Activated CD4-positive, alpha-beta T cell treated with anti-CD3 and anti-CD28 coated beads, Interleukin-2, amount 50 U/mL, for 4 hours (primary cell): Measurements from ENCODE around the gene RECK.
"Not testable (repeated sequence)": the region's sequence is repeated elsewhere in the genome, so short reads cannot be mapped to it uniquely, and the experiment has no call there.

Experiments used
- DNase-seq, 2 experiments: peaks; one replicate each; pipeline ENCODE4 v3.0.0-alpha.2; 2020

The RECK gene, protein sequence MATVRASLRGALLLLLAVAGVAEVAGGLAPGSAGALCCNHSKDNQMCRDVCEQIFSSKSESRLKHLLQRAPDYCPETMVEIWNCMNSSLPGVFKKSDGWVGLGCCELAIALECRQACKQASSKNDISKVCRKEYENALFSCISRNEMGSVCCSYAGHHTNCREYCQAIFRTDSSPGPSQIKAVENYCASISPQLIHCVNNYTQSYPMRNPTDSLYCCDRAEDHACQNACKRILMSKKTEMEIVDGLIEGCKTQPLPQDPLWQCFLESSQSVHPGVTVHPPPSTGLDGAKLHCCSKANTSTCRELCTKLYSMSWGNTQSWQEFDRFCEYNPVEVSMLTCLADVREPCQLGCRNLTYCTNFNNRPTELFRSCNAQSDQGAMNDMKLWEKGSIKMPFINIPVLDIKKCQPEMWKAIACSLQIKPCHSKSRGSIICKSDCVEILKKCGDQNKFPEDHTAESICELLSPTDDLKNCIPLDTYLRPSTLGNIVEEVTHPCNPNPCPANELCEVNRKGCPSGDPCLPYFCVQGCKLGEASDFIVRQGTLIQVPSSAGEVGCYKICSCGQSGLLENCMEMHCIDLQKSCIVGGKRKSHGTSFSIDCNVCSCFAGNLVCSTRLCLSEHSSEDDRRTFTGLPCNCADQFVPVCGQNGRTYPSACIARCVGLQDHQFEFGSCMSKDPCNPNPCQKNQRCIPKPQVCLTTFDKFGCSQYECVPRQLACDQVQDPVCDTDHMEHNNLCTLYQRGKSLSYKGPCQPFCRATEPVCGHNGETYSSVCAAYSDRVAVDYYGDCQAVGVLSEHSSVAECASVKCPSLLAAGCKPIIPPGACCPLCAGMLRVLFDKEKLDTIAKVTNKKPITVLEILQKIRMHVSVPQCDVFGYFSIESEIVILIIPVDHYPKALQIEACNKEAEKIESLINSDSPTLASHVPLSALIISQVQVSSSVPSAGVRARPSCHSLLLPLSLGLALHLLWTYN

DNA sequence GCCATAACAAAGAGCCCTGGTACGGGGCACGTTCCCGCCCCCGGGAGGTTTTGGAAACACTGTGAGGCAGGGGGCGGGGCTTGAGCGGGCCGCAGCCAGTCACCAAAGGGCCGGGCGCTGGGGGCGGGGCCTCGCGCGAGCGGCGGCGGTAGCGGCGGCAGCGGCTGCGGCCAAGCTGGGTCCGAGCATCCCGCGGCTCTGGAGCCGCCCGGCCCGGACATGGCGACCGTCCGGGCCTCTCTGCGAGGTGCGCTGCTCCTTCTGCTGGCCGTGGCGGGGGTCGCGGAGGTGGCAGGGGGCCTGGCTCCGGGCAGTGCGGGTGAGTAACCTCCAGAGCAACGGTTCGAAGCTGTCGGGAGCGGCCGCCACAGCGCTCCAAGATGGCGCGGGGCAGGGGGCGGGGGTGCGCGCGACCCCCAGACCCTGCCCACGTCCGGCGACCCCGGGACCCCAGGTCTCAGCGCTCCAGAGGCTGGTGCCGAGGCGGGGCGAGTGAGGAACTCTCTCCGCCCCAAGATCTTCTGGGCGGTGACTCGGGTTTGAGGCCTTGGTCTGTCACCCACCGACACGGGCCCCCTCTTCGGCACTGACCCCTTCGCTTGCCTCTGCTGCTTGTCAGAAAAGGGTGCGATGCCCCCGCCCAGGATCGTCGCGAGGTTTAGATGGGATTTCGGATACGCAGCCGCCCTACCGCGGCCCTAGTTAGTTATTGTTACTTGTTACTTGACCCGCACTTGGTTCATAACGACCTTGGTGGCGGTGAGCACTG is at the start of gene RECK:
TSS of gene RECK (plus strand) at position 134 of the 769 bp plus-strand sequence. CDS start at position 220, 86 bp downstream.
- DNase-seq: peak; percentile 84

DNA sequence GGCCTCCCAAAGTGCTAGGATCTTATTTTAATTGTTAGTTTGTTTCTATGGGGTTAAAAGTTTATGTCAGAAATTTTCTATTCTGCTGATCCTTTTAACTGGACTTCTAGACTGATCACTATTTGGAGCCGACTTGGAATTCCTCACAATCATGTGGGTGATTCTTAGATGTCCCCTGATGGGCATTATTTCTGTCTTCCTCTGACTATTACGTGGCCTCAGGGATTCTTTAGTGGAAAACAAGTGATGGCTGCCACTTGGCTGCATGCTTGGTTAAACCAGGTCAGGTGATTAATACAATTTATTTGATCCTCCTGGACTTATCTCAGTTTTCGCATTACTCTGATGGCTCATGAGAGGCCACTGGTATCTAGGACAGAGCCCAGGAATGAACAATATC is 46.6 kb upstream of the RECK start:
- DNase-seq: no peak

DNA sequence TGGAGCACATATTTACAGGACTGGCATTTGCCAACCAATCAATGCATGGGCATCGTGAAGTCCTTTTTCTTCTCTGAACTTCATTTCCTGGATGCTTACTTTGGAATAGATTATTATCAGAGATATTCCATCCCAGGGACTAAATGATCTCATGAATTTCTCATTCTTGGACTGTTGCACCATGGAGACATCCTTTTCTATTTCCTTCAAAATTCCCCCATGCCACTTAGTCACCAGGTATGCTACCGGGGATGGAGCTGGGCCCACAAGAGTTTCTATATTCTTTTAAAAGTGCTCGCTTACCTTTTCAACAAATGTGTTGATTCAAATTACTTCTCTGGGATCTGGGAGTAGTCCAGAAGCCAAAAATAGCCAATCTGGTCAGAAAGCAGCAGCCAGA is 43.6 kb upstream of the RECK start:
- not testable (repeated sequence) for DNase-seq

DNA sequence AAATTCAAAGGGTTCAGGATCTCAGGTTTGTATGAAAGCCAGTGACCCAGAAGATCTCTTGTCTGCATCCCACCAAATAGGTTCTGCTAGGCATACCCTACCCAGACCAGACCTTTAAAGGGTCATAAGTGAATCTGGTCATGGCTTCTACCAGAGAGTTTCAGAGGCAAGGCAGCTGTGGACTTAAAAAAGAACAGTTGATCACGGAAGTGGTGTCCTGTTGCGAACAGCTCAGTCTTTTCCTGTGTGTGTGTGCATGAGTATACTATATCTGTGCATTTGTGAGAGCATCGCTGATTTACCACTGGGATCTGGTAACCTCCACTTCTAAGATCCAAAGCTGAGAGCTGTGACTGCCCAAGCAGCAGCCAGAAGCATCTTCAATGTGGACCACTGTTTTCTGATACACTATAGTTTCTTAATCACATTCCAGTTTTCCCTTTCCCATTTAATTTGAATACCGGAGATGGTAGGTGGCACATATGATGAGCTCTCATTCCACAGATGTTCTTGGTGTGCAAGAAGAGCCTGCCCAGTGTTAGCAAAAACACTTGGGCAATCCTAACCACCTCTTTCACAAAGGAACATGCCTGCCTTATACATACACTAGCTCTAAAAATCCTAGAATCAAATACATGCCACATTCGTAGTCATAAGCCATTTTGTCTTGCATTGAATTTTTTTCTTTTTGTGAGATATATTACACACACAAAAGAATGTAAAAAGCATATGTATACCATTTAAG is 42.6 kb upstream of the RECK start:
- DNase-seq: no peak

DNA sequence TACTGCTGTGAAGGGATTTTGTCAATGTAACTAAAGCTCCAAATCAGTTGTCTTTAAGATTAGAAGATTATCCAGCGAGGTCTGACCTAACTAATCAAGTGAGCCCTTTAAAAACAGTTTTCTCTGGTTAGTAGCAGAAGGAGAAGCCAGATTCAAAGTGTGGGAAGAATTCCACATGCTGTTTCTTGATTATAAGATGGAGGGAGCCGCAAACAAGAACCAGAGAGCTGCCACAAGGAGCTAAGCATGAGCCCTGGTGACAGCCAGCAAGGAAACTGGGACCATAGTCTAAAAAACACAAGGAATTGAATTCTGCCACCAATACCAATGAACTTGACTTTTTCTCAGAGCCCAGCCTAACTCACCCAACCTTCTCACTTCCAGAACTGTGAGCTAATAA is 41.8 kb upstream of the RECK start:
- no peak for DNase-seq

DNA sequence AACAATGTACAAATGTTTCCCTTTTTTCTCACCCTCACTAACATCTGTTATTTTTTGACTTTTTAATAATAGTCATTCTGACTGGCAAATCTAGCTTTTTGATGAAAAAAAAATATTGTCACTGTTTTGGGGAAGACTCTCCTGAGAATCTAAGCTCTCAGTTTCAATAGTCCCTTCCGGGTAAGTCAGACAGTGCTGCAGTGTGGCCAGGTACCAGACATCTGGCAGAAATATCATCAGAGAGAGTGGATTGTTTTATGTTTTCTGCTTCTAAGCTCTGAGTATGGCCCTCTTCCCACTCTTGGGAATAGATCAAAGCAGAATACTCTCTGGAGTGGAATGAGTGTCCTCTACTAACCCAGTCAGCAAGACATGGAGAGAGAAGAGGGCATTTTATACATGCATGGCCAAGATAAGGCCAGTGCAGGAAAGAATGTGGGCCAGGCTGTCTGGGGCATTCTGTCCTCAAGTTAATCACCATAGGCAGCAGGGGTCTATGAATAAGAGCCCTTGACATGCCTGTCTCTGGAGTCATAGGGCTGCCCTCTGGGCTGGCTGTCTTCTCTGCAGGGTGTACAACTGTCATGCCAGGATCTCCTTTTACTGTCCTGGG is 40.2 kb upstream of the RECK start:
- DNase-seq: no peak

DNA sequence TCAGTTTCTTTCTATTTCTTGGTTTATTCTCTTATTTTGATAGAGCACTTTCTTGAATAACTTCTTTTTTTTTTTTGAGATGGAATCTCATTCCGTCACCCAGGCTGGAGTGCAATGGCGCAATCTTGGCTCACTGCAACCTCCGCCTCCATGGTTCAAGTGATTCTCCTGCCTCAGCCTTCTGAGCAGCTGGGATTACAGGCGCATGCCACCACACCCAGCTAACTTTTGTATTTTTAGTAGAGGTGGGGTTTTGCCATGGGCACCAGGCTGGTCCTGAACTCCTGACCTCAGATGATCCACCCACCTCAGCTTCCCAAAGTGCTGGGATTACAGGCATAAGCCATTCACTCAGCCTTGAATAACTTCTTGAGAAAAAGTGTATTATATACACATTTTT is 39.7 kb upstream of the RECK start:
- DNase-seq: not testable (repeated sequence)

DNA sequence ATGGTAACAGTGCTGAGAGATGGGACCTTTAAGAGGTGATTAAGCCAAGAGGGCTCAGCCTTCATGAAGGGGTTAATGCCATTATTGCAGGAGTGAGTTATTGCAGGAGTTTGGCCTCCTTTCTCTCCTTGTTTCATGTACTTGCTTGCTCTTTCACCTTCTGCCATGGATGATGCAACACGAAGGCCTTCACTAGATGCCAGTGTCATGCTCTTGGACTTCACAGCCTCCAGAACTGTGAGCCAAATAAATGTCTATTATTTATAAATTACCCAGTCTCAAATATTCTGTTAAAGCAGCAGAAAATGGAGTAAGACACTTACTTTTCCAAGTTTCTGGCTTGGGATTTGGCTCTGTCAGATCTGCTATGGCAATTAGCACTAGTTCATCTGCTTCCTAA is 38.4 kb upstream of the RECK start:
- no peak for DNase-seq

DNA sequence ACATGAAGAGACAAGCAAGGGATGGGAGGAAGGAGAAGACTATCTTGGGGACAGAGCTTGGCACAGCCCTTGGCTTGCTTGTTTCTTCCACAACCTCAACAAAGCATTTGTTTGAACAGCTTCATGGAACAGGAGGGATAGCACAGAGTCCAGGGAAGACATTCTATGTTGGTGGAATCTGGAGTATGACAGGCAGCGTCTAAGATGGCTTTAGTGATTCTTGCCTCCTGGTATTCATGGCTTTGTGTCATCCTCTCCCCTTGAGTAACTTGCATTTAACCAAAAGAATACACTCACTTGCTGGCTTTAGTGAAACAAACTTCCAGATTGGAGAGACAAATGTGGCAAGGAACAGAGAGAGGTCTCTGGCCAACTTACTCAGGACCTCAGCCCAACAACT is 30.8 kb upstream of the RECK start:
- DNase-seq: no peak

DNA sequence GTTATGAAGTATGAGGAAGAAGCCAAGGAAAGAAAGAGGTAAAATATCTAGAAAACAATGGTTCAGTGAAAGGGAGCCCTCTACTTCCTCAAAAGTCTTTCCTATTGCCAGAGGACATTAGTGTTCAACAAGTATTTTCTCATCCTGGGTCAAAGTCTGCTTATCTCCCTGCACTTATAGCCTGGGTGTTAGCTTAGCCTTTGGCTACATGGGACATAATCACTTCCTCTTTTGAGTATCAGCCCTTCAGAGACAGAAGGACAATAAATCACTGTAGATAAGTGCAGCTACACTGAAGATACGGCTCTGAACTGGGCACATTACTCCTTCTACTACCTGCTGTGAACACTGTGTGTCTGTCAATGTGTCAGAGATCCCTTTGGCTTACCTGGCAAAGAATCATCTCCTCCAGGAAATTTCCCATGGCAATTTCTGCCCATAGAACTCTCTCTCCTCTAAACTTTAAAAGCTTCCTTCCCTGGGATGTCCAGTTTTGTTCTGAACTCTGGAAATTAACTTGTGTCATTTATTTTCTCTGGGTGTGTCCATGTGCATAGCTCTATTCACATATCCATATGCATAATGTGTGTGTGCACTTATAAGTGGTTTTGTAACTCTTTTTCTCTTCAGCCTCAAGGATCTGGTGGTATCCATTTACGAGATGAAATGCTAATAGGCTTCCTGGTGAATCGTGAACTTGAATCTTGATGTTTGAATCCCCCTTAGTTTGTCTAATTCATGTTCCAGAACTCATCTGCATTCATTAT is 30.0 kb upstream of the RECK start:
- DNase-seq: no peak

DNA sequence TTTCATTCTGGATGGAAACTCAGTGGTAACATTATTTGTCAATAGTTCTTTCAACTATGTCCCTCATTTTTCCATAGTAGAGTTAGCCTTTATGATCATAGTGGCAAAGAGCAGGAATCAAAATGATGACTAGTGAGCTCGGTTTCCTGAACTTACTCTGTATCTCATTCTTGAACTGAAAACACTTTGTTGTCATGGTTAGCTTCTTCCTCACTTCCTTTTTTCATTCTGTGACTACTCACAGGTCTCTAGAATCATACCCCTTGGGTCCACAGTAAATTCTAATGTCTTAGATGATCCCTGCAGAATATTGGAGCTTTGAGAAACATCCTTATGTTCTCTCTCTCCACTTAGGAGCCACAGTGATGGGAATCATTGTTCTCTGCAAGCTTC is 29.4 kb upstream of the RECK start:
- DNase-seq: no peak

DNA sequence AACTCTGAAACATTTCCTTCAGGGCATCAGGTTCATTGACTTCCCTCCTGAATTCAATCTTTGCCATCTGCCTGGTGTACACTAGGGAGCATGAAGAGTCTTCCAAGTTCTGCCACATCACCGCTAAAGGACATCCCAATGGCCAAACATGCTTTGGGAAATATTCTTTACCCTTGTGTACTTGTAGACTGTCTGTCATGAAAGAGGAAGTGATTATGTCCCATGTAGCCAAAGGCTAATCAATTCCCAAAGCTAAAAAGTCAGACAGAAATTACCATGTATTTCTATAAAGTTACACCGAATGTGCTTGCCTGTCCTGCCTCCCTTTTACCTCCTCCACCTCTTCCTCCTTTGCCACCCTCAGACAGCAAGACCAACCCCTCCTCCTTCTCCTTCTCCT is 28.9 kb upstream of the RECK start:
- DNase-seq: no peak

DNA sequence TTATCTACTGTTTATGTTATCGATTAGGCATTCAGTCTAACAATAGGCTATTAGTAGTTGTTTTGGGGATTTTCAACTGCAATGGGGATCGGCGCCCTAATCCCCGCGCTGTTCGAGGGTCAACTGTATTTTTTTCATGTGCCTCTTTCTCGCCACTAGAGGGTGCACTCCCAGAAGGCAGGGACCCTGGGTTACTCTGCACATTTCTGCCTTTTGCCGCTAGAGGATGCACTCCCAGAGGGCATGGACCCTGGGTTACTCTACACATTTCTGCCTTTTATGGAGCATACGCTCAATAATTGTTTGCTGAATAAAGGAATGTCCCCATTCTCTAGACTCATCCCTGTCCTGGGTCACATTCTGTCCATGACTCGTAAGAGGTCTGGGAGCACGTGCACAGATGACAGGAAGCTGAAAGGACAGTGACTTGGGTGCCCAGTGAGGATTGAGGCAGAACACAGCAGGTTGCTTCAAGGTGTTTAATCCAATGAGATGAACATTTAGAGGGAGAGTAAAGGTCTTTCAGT is 27.9 kb upstream of the RECK start:
- peak; percentile 48 to 49 for DNase-seq

DNA sequence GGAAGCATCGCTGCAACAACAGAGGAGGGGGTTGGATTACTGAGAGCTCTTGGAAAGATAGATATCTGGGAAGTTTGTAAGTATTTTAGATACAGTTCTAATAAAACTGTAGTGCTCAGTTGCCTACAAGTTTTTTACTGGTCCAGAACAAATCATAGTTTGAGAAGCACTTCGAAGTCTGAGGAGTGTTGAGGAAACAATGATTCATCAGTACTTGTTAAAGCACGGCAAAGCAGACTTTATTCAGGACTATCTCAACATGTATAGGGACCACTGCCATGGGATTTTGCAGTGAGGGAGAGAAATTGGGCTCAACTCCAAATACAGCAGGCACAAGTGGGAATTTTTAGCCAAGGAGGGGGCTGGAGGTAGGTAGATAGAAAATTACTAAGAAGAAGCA is 25.3 kb upstream of the RECK start:
- DNase-seq: no peak

DNA sequence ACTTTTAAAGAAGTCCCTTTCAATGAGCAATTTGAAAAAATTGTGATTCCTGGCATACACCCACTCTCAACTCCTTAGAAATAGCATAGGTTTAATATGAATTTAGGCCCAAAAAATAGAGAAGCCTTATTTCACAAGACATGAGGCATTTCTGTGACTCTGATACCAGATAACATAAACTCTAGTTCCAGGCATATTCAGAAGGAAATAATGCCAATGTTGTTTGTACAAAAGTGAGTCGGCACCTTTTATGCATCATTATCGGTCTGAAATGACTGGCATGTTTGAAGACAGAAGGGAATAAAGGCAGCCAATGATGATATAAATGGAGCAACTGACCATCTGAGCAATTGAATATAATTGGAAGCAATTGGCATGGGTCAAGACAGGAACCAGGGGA is 19.4 kb upstream of the RECK start:
- no peak for DNase-seq

DNA sequence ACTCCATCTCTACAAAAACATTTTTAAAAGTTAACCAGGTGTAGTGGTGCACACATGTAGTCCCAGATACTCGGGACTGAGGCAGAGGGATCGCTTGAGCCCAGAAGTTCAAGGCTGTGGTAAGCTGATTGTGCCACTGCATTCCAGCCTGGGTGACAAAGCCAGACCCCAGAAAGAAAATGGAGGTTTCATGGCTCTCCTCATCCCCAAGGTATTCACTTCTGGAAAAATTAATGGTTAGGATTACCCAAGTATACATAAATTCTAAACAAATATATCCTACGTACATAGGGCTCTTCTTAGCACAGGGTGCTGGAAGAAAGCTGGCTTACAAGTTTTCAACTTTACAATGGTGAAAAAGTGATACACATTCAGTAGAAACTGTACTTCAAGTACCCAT is 18.6 kb upstream of the RECK start:
- DNase-seq: no peak

DNA sequence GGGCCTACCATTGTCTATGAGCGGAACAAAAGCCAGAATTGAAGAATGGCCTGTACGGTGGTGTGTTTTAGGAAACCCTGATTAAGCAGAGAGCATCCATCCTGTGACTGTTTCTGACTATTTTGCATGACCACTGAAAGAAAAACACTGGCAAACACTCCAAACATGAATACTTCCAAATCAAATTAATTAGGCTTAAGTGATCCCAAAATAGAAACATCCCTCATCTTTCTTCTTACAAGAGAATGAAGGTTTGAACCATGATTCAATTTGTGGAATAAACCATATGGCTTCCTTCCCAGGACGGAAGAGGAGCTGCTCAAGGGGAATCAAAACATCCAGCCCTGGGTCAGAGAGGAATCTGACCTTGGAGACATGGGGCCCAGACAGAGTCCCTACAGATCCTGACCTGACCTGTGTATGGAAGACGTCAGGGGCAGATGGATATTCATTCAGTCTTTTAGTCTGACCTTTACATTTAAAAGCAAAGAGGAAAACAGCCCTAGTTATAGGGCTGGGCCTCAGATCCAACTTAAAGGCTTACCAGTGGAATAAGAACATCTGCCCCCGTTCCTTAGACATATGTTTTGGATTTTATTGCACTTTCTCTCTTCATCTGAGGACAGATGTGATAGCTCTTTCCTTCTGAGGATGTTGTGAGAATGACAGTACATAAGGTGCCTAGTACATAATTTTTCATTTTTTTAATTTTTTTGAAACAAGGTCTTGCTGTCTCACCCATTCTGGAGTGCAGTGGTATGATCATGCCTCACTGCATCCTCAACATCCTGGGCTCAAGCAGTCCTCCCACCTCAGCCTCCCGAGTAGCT is 17.6 kb upstream of the RECK start:
- DNase-seq: no peak

DNA sequence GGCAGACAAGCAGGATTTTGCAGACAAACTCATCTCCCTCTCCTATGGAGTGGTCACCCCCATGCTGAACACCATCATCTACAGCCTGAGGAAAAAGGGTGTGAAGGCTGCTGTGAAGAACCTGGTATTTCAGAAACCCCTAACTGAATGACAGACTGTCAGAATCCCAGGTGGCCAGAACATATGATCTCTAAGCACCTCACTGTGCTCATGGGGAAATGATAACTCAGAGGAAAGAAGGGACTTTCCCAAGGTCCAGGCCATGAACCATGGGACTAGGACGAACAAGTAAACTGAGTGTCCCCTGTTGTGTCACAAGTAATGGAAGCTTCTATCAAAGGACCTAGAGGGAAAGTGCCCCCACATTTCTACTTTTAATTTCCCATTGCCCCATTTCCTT is 14.7 kb upstream of the RECK start:
- no peak for DNase-seq

DNA sequence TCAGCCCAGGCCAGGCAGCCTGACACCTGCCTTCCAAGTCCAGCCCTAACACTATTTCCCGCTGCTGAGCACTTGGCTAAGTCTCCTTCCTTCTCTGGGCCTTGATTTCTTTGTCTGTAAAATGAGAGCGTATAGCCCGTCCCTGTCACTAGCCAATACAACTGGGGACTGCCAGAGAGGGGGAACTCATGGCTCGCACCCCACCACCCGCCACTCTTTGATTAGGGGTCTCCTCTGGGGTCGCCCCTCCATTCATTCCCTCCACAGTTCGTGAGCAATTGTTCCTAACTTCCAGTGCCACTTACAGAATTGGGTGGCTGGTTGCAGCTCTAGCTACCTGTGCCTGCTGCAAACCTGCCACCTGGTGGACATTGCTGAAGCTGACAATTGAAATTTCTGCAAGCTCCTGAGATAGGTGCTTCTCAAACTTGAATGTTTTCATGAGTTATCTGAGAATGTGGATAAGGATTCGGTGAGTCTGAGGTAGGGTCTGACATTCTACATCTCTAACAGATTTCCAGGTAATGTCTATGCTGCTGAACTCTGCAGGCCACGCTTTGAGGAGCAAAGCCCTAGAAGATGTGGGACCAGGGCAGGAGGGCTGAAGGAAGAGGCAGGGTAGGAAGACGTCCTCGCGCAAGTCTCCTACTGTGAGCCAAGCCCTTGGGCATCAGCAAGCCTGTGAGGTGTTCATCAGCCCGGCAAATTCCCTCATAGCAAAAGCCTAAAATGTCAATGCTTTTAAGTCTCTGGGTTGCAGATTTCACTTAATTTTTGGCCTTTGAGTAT is 13.3 kb upstream of the RECK start:
- DNase-seq: peak; percentile 57 to 60
